ENCODE measurements around the gene RNU5B-1.
"Not testable (repeated sequence)": the region's sequence is repeated elsewhere in the genome, so short reads cannot be mapped to it uniquely, and the experiment has no call there.

The RNU5B-1 gene

DNA sequence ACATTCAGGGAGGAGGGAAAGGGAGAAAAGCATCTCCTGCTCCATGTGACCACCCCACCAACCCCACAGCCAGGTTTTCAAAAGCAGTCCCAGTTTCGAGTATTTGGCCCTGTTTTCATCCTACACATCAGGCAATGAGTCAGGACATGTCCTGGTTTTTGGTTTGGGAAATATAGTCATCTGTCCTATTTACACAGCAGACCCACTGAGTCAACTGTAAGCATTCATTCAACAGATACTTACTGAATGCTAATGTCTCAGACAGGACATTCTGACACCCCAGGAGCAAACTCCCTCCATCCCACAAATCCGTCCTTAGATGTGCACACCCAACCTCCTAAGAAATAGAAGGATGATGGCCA lies 40.4 kb downstream of the RNU5B-1 start:
- no peak for DNase-seq

DNA sequence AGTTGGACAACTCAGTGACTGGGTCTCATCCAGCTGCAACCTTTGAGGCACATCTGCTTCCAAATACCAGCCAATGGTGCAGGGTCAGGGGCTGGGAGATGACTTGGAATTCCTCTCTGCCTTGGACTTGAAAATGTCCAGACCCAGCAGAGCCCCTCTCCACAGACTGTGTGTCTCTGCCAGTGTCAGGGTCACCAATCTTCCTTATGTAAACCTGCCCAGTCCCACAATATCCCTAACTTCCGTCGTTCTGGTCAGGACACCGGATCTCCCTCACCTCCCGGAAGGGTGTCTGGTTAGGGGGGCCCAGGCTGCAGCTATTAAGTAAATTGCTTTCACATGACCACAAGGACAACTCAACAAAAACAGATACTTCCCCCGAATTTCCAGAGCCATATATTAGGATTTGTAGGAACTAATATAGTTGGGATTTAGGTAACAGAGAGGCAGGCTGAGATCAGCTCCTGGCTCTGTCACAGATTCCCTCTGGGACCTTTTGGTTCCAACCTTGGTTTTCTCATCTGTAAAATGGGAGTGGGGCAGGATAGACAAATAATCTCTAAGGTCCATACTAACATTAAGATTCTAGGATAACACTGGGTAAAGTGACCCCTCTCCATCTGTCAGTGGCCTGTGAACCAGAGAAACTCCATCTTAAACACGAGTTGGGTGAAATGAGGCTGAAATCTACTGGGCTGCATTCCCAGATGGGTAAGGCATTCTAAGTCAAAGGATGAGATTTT lies 42.5 kb downstream of the RNU5B-1 start:
- DNase-seq: no peak

DNA sequence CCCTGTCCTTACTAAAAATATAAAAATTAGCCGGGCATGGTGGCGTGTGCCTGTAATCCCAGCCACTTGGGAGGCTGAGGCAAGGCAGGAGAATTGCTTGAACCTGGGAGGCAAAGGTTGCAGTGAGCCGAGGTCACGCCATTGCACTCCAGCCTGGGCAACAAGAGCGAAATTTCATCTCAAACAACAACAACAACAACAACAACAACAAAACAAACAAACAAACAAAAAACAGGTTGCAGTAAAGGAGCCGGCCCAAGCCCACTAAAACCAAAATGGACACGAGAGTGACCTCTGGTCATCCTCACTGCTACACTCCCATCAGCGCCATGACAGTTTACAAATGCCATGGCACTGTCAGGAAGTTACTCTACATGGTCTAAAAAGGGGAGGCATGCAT lies 43.3 kb downstream of the RNU5B-1 start:
- not testable (repeated sequence) for DNase-seq

DNA sequence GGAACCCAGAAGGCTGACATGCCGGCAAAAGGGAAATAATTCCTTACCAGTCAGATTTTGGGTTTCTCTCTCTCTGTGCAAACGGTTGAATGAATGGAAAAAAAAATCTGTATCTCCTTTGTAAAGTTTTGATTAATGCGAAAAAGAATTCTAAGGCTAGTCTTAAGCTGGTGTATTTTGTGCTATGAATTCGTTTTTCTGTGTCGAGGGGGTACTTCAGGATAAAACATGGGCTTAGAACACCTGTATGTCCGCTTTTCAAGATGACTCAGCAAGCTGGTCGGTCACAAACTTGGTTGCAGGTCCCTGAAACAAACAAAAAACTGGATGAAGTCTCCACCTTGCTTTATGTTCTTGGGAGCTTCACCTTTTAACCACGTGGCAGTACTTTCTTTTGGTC lies 44.9 kb downstream of the RNU5B-1 start:
- no peak for DNase-seq

GRCh38 chr15:65351972-65352371 lies 47.5 kb downstream of the RNU5B-1 start:
- not testable (repeated sequence) for DNase-seq

All from NCI-H2081 (cell line).